HEK293T (cell line): Measurements from ENCODE around the gene DDX21.
"Not testable (repeated sequence)": the region's sequence is repeated elsewhere in the genome, so short reads cannot be mapped to it uniquely, and the experiment has no call there.

Experiments
- CTCF ChIA-PET: fragments of 350-600 bp; formaldehyde crosslinking; extraction: SDS; loops from one replicate; lab custom pipeline; 2021; ENCODE audit warnings: antibody characterized with exemption, inconsistent platforms; lab: Yijun Ruan, JAX
- POLR2A ChIA-PET: fragments of 350-600 bp; formaldehyde crosslinking; extraction: SDS; loops from one replicate; lab custom pipeline; 2020; ENCODE audit warnings: antibody characterized with exemption, inconsistent platforms; lab: Yijun Ruan, JAX
- DNase-seq: peaks from one replicate; pipeline ENCODE4 v3.0.0; 2012; ENCODE audit warnings: mixed read lengths; ENCODE audit errors: extremely low spot score
- ARNT ChIP-seq: fragments of 450-650 bp; IDR thresholded peaks from 2 replicates; pipeline ENCODE4 v1.6.1; 2017; ENCODE audit warnings: mild to moderate bottlenecking
- BHLHE40 ChIP-seq: fragments of 450-650 bp; IDR thresholded peaks from 2 replicates; pipeline ENCODE4 v1.6.1; 2016; ENCODE audit warnings: mild to moderate bottlenecking, moderate library complexity, borderline replicate concordance
- CTBP1 ChIP-seq: fragments of 450-650 bp; IDR thresholded peaks from 2 replicates; pipeline ENCODE4 v1.6.1; 2016; ENCODE audit warnings: borderline replicate concordance
- ELF4 ChIP-seq: fragments of 450-650 bp; IDR thresholded peaks from 2 replicates; pipeline ENCODE4 v1.6.1; 2017; ENCODE audit warnings: antibody characterized with exemption
- FOXA1 ChIP-seq: fragments of 450-650 bp; IDR thresholded peaks from 2 replicates; pipeline ENCODE4 v1.6.1; 2016; ENCODE audit warnings: mild to moderate bottlenecking
- FOXK2 ChIP-seq: fragments of 450-650 bp; IDR thresholded peaks from 2 replicates; pipeline ENCODE4 v1.6.1; 2016; ENCODE audit warnings: mild to moderate bottlenecking
- FOXM1 ChIP-seq: fragments of 450-650 bp; IDR thresholded peaks from 2 replicates; pipeline ENCODE4 v1.6.1; 2017; ENCODE audit warnings: mild to moderate bottlenecking, borderline replicate concordance
- HDGF ChIP-seq: fragments of 450-650 bp; IDR thresholded peaks from 2 replicates; pipeline ENCODE4 v1.6.1; 2017; ENCODE audit warnings: antibody characterized with exemption, borderline replicate concordance
- L3MBTL2 ChIP-seq: fragments of 450-650 bp; conservative IDR thresholded peaks from 2 replicates; pipeline ENCODE4 v1.6.1; 2016; ENCODE audit warnings: mild to moderate bottlenecking
- LEF1 ChIP-seq: fragments of 450-650 bp; IDR thresholded peaks from 2 replicates; pipeline ENCODE4 v1.6.1; 2017; ENCODE audit warnings: mild to moderate bottlenecking, borderline replicate concordance
- NFRKB ChIP-seq: fragments of 450-650 bp; IDR thresholded peaks from 2 replicates; pipeline ENCODE4 v1.6.1; 2016; ENCODE audit warnings: mild to moderate bottlenecking, moderate library complexity
- PKNOX1 ChIP-seq: fragments of 450-650 bp; IDR thresholded peaks from 2 replicates; pipeline ENCODE4 v1.6.1; 2016
- SP1 ChIP-seq: fragments of 450-650 bp; IDR thresholded peaks from 2 replicates; pipeline ENCODE4 v1.6.1; 2017
- SUZ12 ChIP-seq: fragments of 450-650 bp; IDR thresholded peaks from 2 replicates; pipeline ENCODE4 v1.6.1; 2016; ENCODE audit warnings: mild to moderate bottlenecking
- TARDBP ChIP-seq: fragments of 450-650 bp; IDR thresholded peaks from 2 replicates; pipeline ENCODE4 v1.6.1; 2016
- ZNF384 ChIP-seq: fragments of 450-650 bp; IDR thresholded peaks from 2 replicates; pipeline ENCODE4 v1.6.1; 2016

Gene DDX21

GRCh38 chr10:68938884-68939283 is 17.1 kb upstream of the DDX21 start:
- TF ChIP-seq ARNT (no peak), TARDBP (no peak), BHLHE40 (no peak), ELF4 (no peak), SP1 (no peak), CTBP1 (no peak), ZNF384 (no peak), L3MBTL2 (no peak), PKNOX1 (no peak), FOXA1 (no peak), FOXK2 (no peak), FOXM1 (no peak), NFRKB (no peak), HDGF (no peak), LEF1 (no peak), SUZ12 (no peak)
- DNase-seq: no peak
- ChIA-PET CTCF (no interaction called here), POLR2A (no interaction called here)

GRCh38 chr10:68940917-68941316 is 15.1 kb upstream of the DDX21 start:
- POLR2A ChIA-PET: interaction anchor here (3.9 kb wide), 1 partner anchor 15 kb away, joined by 12 read pairs; the partner anchor contains the start of gene DDX21
- CTCF ChIA-PET, DNase-seq: not testable (repeated sequence)

- ChIA-PET POLR2A (no interaction called here), CTCF (no interaction called here)
- TF ChIP-seq L3MBTL2 (no peak), BHLHE40 (no peak), FOXM1 (no peak), ZNF384 (no peak), TARDBP (no peak), FOXK2 (no peak), ARNT (no peak), LEF1 (no peak), SUZ12 (no peak), PKNOX1 (no peak), ELF4 (no peak), FOXA1 (no peak), CTBP1 (no peak), HDGF (no peak), NFRKB (no peak), SP1 (no peak)
- no peak for DNase-seq
Measured at GRCh38 chr10:68950598-68950997, 5.4 kb upstream of the DDX21 start.

DNA sequence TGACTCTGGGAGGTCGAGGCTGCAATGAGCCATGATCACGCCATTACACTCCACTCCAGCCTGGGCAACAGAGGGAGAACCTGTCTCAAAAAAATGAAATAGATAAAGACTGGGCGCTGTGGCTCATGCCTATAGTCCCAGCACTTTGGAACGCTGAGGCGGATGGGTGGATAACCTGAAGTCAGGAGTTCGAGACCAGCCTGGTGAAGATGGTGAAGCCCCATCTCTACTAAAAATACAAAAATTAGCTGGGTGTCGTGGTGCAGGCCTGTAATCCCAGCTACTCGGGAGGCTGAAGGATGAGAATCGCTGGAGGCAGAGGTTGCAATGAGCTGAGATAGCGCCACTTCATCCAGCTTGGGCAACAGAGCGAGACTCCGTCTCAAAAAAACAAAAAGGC is 1.1 kb upstream of the DDX21 start:
- POLR2A ChIA-PET: interaction anchor here (0.7 to 2.0 kb wide), 8 partner anchors 12 to 263 kb away, joined by 3 to 12 read pairs (median 4); no protein-coding TSS in a partner anchor
- CTCF ChIA-PET: interaction anchor here (0.7 to 1.1 kb wide), 3 partner anchors 13 to 173 kb away, joined by 3 to 4 read pairs (median 3); no protein-coding TSS in a partner anchor
- TF ChIP-seq BHLHE40 (no peak), L3MBTL2 (no peak), PKNOX1 (no peak), FOXA1 (no peak), FOXM1 (no peak), TARDBP (no peak), HDGF (no peak)
- no peak for DNase-seq

- POLR2A ChIA-PET: interaction anchor here (0.5 to 2.0 kb wide), 16 partner anchors 10 to 263 kb away, joined by 3 to 12 read pairs (median 4); no protein-coding TSS in a partner anchor
- peak; percentile 13 for DNase-seq
- TF ChIP-seq PKNOX1 (peak; percentile 57; the same call in 1 of the 2 replicates), NFRKB (peak; percentile 58; the same call in 1 of the 2 replicates), SUZ12 (no peak)
- CTCF ChIA-PET: interaction anchor here (0.7 to 1.1 kb wide), 4 partner anchors 12 to 173 kb away, joined by 3 to 4 read pairs (median 4); no protein-coding TSS in a partner anchor
Measured at GRCh38 chr10:68955355-68955831, 577 bp upstream of the DDX21 start.

DNA sequence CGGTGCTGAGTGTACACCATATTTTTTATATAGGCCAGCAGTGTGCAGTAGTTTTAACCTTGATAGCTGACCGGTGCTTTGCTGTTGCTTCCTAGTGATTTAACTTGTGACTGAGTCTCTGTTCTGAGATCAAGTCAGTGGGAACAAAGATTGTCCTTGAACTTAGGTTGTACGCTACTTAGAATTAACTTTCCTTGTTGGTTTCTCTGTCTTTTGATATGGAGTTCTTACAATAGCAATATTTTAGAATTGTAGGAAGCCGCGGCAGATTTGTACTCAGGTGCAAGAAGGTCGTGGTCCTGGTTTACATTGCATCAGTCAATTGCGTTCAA is 1.3 kb downstream of the DDX21 start:
- TF ChIP-seq FOXK2 (no peak), FOXA1 (no peak), BHLHE40 (no peak), ZNF384 (no peak), SUZ12 (no peak), ARNT (no peak), PKNOX1 (no peak), TARDBP (no peak), FOXM1 (no peak), NFRKB (no peak), SP1 (no peak), HDGF (no peak), LEF1 (no peak), L3MBTL2 (no peak), ELF4 (no peak), CTBP1 (no peak)
- ChIA-PET POLR2A (no interaction called here), CTCF (no interaction called here)
- no peak for DNase-seq
